K562 (cell line): ENCODE measurements around the gene NEK4. TPM values are rescaled to one million over a fixed set of nuclear protein-coding genes. Genes with fewer than 3 reads are reported as not detected.
A peak's percentile ranks its signal among the peaks of the same experiment; 100 is the strongest.

Experiments
- ATAC-seq: fragments of 200-7000 bp; cut with Tn5 transposase; 3 replicates; pipeline ENCODE4 v1.9.1; 2020; ENCODE audit warnings: moderate library complexity
- BruUV-seq: library from RNA; stranded (reverse); fragments of 400-500 nt; replicated peaks from 2 replicates; lab custom pipeline; 2021; lab: Mats Ljungman, UMichigan
- CTCF ChIA-PET: fragments of 300-600 bp; formaldehyde crosslinking; extraction: SDS; loops from one replicate; lab custom pipeline; 2021; ENCODE audit warnings: low intra/inter-chr PET ratio; lab: Yijun Ruan, JAX
- POLR2A ChIA-PET: fragments of 300-600, 350-650 bp; sonication (Branson Sonifier 250); formaldehyde crosslinking; extraction: SDS; loops from one replicate; lab custom pipeline; 2021; ENCODE audit warnings: antibody characterized with exemption, inconsistent platforms; lab: Yijun Ruan, JAX
- DNase-seq, 4 experiments: peaks; one replicate each; pipeline versions ENCODE4 v3.0.0 to v3.0.0-alpha.2; 2011 to 2018; ENCODE audit warnings: low spot score in 3 of 4, mixed read lengths in 3 of 4; ENCODE audit errors: extremely low read depth in 1 of 4
- FAIRE-seq: peaks from 2 replicates; lab custom pipeline; 2011; peaks lifted over from hg19 to GRCh38; lab: Jason Lieb, UNC
- H2AFZ ChIP-seq: 2 replicates; pipeline ENCODE4 v1.6.0; 2011; ENCODE audit warnings: low read depth, low read length, control low read depth, inconsistent platforms
- H3K27ac ChIP-seq: fragments of 200-600 bp; 3 replicates; pipeline ENCODE4 v1.8.0; 2011; ENCODE audit warnings: low read depth, mild to moderate bottlenecking, control low read depth, inconsistent platforms, low read length, moderate library complexity, mixed read lengths; ENCODE audit errors: extremely low read depth
- H3K27me3 ChIP-seq, 2 experiments: fragments of 300-600 bp in 1 of 2; 2 replicates in 1 of 2; 3 replicates in 1 of 2; pipeline versions ENCODE4 v1.6.0 to v1.8.0; 2011; ENCODE audit warnings: inconsistent platforms in 2 of 2, low read length in 2 of 2, mild to moderate bottlenecking in 1 of 2, mixed read lengths in 1 of 2, moderate library complexity in 1 of 2; ENCODE audit not compliant: control insufficient read depth in 2 of 2, insufficient read depth in 2 of 2
- H3K36me3 ChIP-seq: fragments of 300-600 bp; 3 replicates; pipeline ENCODE4 v1.8.0; 2011; ENCODE audit warnings: mild to moderate bottlenecking, low read length, inconsistent platforms; ENCODE audit not compliant: control insufficient read depth, insufficient read depth
- H3K4me1 ChIP-seq, 2 experiments: fragments of 200-600 bp in 1 of 2; replicated peaks in 1 of 2; 2 replicates in 1 of 2; 3 replicates in 1 of 2; pipeline versions ENCODE4 v1.5.1 to v1.8.0; 2011; ENCODE audit warnings: inconsistent platforms in 2 of 2, low read length in 2 of 2, mild to moderate bottlenecking in 1 of 2, mixed read lengths in 1 of 2, moderate library complexity in 1 of 2; ENCODE audit not compliant: control insufficient read depth in 2 of 2, insufficient read depth in 2 of 2
- H3K4me2 ChIP-seq: 2 replicates; pipeline ENCODE4 v1.6.1; 2011; ENCODE audit warnings: low read length, control low read depth, inconsistent platforms, mixed read lengths; ENCODE audit not compliant: insufficient read depth
- H3K4me3 ChIP-seq: fragments of 200-600 bp; sonication (generic), shearing (Covaris generic); 2 replicates; pipeline ENCODE4 v1.5.1; 2016; ENCODE audit warnings: control low read depth, inconsistent platforms
- H3K79me2 ChIP-seq: fragments of 200-600 bp; 3 replicates; pipeline ENCODE4 v1.8.0; 2011; ENCODE audit warnings: low read length, inconsistent platforms; ENCODE audit not compliant: control insufficient read depth, insufficient read depth
- H3K9ac ChIP-seq, 2 experiments: 2 replicates each; pipeline versions ENCODE4 v1.6.0 to v1.6.1; 2011; ENCODE audit warnings: low read depth in 2 of 2, low read length in 2 of 2, control low read depth in 1 of 2, inconsistent platforms in 1 of 2, mild to moderate bottlenecking in 1 of 2, mixed read lengths in 1 of 2; ENCODE audit not compliant: insufficient read depth in 1 of 2
- H3K9me1 ChIP-seq: one replicate; pipeline ENCODE4 v1.6.0; 2011; ENCODE audit warnings: inconsistent platforms, mild to moderate bottlenecking, low read length, moderate library complexity; ENCODE audit not compliant: control insufficient read depth, insufficient read depth
- H3K9me3 ChIP-seq: replicated peaks from 2 replicates; pipeline ENCODE4 v1.5.1; 2011; ENCODE audit warnings: low read depth, low read length, inconsistent platforms; ENCODE audit not compliant: control insufficient read depth, insufficient read depth
- H4K20me1 ChIP-seq: replicated peaks from 2 replicates; pipeline ENCODE4 v1.6.1; 2011; ENCODE audit warnings: low read length, inconsistent platforms, mixed read lengths; ENCODE audit not compliant: control insufficient read depth, insufficient read depth
- ATF6 ChIP-seq: sonication (generic); formaldehyde crosslinking; IDR thresholded peaks from 2 replicates; pipeline ENCODE4 v1.4.0; 2020; ENCODE audit warnings: mild to moderate bottlenecking, missing genetic modification reagents
- CGGBP1 ChIP-seq: fragments of 250-450 bp; sonication (Bioruptor Pico); IDR thresholded peaks from 2 replicates; pipeline ENCODE4 v1.9.0; 2021; ENCODE audit warnings: mild to moderate bottlenecking
- MCM7 ChIP-seq, 2 experiments: fragments of 450-650 bp; IDR thresholded peaks; 2 replicates each; pipeline ENCODE4 v1.6.1; 2016 to 2018
- NFYB ChIP-seq: IDR thresholded peaks from 2 replicates; pipeline ENCODE4 v1.6.1; 2011; ENCODE audit warnings: mild to moderate bottlenecking, moderate library complexity; ENCODE audit not compliant: insufficient read length; ENCODE audit errors: extremely low read depth
- PPARD ChIP-seq: fragments of 250-450 bp; sonication (Bioruptor Pico); IDR thresholded peaks from 2 replicates; pipeline ENCODE4 v1.8.0; 2022; ENCODE audit warnings: inconsistent platforms, mild to moderate bottlenecking, moderate library complexity
- PURB ChIP-seq: sonication (generic); formaldehyde crosslinking; IDR thresholded peaks from 2 replicates; pipeline ENCODE4 v1.9.0; 2021; ENCODE audit warnings: low read depth, mild to moderate bottlenecking, missing genetic modification reagents
- RFX1 ChIP-seq: fragments of 450-650 bp; IDR thresholded peaks from 2 replicates; pipeline ENCODE4 v1.6.1; 2016; ENCODE audit warnings: mild to moderate bottlenecking, moderate library complexity
- SMARCC2 ChIP-seq: fragments of 450-650 bp; IDR thresholded peaks from 2 replicates; pipeline ENCODE4 v1.6.1; 2017; ENCODE audit warnings: antibody characterized with exemption, moderate library complexity, mild to moderate bottlenecking, low read depth
- TCF7L2 ChIP-seq: fragments of 150-350 bp; IDR thresholded peaks from 2 replicates; pipeline ENCODE4 v1.6.1; 2016; ENCODE audit warnings: low read depth, mild to moderate bottlenecking, low read length, moderate library complexity
- ZNF407 ChIP-seq: fragments of 450-650 bp; IDR thresholded peaks from 2 replicates; pipeline ENCODE4 v1.6.1; 2016; ENCODE audit warnings: low read depth
- ZNF512 ChIP-seq: IDR thresholded peaks from 2 replicates; pipeline ENCODE4 v1.6.1; 2016; ENCODE audit warnings: missing genetic modification characterization, missing compliant biosample characterization
- in situ Hi-C: fragments of 300-500 bp; cut with MboI; formaldehyde crosslinking; loops from 4 replicates; pipeline ENCODE4 v1.15.0; 2018; ENCODE audit warnings: inconsistent platforms, mixed read lengths
- intact Hi-C: fragments of 100-400 bp; cut with micrococcal nuclease; formaldehyde crosslinking; loops from 2 replicates; pipeline ENCODE4 v1.14.2; 2022
- polyA plus RNA-seq, 8 experiments: library from polyadenylated mRNA; depleted of rRNA in 4 of 8; stranded (reverse) in 5 of 8; unstranded in 3 of 8; fragments of >200 nt; fragmentation: Nextera tagmentation in 2 of 8; fragmentation: Illumina TruSeq in 1 of 8; extraction: Ambion mirVana in 2 of 8; extraction: Trizol in 1 of 8; gene quantifications; 2 replicates each; pipeline versions ENCODE4 v1.2.1 to v1.2.3, GENCODE V29; 2011 to 2014; ENCODE audit warnings: inconsistent platforms in 1 of 8, missing spikeins in 1 of 8
- total RNA-seq, 7 experiments: library from RNA; depleted of rRNA in 6 of 7; stranded (reverse); fragments of >200 nt in 6 of 7; fragmentation: Illumina TruSeq in 2 of 7; extraction: Trizol in 2 of 7; gene quantifications; 2 replicates each; pipeline versions ENCODE4 v1.2.1 to v1.2.3, GENCODE V29; 2011 to 2021; ENCODE audit warnings: low replicate concordance in 1 of 7

NEK4 gene
- total and polyA plus RNA-seq, 9 of the 15 experiments (the other 6 are each of a cell fraction or from before 2014, with no cell fraction given): 5.8 to 23.1 (median 16.6) TPM

GRCh38 chr3:52682016-52682415, 88.7 kb downstream of the NEK4 start:
- Histone ChIP-seq H3K79me2 (peaks cover 61% of the 10 kb centered on the region), H3K4me3 (no peak overlapping the region), H3K4me2 (no peak overlapping the region), H3K4me1 (peaks cover 0 to 28% of the 10 kb centered on the region in 2 experiments; a peak in 2 of 5 replicates), H3K27me3 (no peaks in the 10 kb centered on the region), H3K9ac (peak overlapping the region in 1 of 2 experiments; percentile 24; a peak in 1 of 4 replicates), H3K27ac (peak overlapping the region; percentile 55; the same call in 1 of the 3 replicates), H3K9me3 (no peaks in the 10 kb centered on the region), H2AFZ (peak overlapping the region; percentile 47; the same call in 1 of the 2 replicates), H3K36me3 (peaks cover 42% of the 10 kb centered on the region), H3K9me1 (no peaks in the 10 kb centered on the region), H4K20me1 (no peaks in the 10 kb centered on the region)
- in situ Hi-C loops: no loop called here
- intact Hi-C loops: loop anchor here (2.0 to 10.0 kb wide), 3 partner anchors 145 to 227 kb away; partner anchors contain the start of genes NISCH, TNNC1 and UQCC5
- ChIA-PET CTCF (interaction anchor here (0.6 to 0.7 kb wide), 2 partner anchors 200 to 268 kb away, joined by 5 to 6 read pairs; no protein-coding TSS in a partner anchor), POLR2A (no interaction called here)
- FAIRE-seq (peak; percentile 87), DNase-seq (peak; percentile 44 to 68 (median 45)), ATAC-seq (peak; percentile 64)
- BruUV-seq: no TSS peak
- TF ChIP-seq PURB (CRISPR knock-in tag) (no peak), CGGBP1 (CRISPR knock-in tag) (no peak), ATF6 (CRISPR knock-in tag) (no peak), SMARCC2 (no peak), RFX1 (no peak), MCM7 (IDR thresholded peaks at IDR 0.05) (no peak), ZNF407 (no peak), ZNF512 (tag) (no peak), PPARD (no peak), TCF7L2 (no peak), NFYB (no peak)
